ENCODE data around the gene CPXM2.

The CPXM2 gene

DNA sequence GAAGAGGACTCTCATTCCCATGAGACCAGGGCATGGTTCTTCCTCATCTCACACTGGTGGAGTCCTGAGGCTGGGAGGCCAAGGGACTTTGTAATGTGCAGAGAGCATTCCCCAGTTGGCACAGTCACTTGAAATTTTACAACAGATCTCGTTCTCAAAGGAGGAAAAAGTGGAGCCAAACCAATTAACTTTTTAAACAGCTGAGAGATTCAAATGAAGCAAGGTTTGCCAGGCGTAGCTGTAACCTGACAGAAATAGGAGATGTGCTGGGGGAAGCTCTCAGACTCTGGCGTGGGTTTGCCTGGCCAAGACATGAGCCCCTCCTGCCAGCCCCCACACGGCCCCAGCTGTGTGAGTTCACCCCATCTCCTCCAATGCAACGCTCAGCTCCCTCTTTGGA is 12.0 kb upstream of the CPXM2 start:
- DNase-seq = no peak

DNA sequence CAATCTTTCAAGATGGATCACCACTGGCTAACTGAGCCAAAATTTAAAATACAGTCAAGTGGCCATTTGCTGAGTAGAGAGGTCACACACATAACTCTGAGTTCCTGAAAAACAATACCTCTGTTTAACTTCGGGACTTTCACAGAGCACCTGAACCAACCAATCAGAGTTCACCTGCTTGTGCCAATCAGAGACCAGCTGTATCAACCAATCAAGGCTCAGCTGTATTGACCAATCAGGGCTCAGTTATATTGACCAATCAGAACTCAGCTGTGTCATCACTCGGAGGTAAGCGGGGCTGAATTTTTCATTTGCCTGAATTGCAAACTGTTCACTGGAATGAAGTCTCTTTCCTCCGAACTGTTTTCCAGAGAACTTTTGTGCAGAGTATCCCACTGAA is 10.0 kb upstream of the CPXM2 start:
- DNase-seq = no peak

DNA sequence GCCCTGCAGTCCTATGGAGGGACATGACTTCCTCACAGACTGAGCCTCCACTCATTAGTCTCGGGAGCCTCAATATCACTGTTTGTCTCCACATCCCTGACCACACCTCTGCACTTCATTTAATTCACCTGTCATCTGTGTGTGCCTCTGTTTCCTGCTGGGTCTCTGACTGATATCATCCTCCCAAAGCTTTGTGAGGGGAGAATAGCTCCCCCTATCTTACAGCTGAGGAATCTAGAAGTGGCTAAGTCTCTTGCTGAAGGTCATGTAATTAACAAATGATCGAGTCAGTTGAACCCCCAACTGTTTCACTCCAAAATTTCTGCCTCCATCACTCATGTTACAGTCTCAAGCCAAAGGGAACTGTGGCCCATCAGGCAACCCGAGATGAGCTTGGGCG is 5.5 kb upstream of the CPXM2 start:
- DNase-seq = peak in 1 of 2 experiments; percentile 1

DNA sequence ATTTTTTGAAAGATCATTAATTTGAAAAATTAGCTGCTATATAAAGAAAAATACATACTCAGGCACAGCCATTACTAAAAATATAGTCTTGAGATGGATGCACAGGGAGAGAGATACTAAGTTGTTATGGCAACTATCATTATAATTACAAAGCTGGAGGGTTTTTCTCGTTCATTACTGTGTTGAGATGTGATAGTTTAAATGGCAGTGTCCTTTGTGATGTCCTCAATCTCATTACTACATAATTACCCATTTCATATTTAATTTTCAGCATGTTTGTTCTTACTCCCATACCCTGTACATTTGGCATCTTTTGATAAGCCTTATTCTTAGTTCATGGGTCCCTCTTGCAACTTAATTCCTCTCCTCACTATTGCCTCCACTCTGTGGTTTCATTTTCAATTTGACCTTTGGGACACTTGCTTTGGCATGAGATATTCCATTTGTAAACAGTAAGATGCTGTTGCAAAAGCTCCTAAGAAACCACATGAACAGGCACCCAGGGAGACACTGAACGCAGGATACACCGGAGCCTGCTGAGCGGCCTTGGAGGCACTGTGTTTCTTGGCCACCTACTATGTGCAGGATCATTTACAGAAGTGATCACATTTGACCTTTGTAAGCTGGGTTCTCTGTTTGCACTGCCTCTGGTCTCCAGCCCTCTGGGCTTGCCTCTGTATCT is 4.8 kb upstream of the CPXM2 start:
- DNase-seq = no peak

DNA sequence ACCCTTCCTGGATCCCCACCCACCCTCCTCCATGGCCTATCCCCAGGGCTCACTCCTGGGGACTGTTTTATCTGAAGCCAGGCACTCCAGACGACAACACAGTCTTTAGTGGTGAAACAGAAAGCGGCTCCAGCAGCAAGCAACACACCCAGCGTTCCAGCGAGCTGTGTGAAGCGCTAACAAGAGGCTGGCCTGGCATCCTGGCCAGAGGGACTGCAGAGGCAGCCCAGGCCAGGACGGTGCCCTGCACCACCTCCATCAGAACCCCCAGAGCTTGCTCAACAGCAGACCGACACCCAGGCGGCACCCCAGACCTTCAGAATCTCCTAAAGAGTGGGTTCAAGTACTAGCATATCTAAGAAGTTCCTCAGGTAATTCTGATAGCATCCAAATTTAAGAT is 2.0 kb upstream of the CPXM2 start:
- DNase-seq = no peak

DNA sequence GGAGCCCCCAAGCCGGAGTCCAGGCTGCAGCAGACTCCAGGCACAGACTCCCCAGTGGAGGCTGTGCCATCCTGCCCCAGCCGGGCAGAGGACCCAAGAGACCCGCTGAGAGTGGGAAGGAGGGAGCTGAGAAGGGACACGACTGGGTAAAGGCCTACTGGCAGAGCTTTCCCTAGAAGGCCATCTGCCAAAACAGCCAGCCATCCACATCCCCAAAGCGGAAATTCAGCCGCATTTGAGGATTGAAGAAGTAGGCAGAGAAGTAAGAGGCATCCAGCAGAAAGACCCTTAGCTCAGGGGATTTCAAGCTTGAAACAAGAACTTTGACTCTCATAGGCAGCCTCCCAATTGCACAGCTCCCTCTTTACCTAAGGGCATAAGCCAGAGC is 857 bp downstream of the CPXM2 start:
- no peak for DNase-seq

DNA sequence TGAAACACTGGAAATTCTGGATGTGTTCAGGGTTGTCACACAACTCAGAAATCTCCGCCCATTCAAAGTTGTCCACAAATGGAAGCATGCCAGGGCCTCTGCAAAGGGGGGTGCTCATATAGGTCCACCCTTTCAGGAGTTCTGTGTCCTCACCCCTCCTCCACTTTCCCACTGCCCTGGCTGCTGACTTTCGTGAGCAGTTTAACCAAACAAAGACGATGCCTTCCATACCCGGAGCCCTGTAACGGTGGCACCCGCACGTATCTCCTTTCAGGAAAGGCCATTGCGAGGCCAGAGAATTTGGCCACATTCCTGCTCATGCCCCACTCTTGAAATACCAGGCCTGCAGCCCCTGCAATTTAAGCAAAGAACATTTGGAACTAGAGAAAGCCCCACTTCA is 1.4 kb downstream of the CPXM2 start:
- no peak for DNase-seq

DNA sequence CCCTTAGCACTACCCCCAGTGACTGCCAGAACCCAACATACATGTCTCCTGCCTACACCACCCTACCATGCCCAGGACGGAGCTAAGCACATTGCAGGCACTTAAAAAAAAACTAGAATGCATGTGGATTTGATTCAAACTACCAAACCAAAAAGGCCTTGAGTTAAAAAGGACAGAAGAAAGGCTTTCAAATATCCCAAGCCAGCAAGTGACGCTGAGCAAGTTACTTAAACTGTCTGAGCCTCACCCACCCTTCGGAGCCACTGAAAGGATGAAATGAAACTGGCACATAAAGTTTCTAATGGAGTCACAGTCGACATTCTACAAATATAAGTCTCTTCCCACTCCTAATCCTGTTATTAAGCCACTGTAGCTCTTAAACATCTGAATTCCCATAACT is 1.8 kb downstream of the CPXM2 start:
- no peak for DNase-seq

DNA sequence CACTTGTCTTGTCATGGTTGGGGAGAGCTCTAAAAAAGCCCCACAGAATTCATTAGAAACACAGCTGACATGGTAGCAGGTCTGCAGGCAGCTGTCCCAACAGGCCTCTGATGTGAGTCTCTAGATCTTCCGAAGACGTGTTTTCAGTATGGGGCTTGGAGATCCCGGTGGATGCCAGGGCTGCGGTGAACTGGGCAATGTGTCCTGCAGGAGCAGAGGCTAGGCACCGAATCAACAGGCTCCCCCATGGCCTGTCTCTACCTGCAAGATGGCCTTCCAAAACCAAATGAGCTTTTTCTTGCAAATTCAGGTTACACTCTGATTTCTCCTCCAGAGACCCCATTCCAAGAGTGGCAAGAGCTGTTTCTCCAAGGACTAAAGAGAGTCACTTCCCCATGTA is 2.9 kb downstream of the CPXM2 start:
- no peak for DNase-seq

DNA sequence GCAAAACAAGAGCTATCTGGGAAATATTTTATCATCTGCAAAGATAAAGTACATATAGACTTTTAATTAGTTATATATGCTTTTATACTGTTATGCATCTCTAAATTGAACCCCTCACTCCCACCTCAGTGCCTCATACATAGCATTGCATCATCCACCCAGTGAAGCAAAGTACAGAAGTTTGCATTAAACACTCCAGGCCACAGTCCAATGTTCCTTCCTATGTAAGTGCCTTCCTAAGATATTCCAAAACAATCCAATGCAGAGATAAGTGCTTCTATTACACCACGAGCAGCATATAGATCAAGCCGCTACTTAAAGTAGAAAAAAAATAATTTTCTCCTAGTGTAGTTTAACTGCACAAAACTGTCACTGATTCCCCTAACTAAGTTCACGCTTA is 3.4 kb downstream of the CPXM2 start:
- DNase-seq = no peak

DNA sequence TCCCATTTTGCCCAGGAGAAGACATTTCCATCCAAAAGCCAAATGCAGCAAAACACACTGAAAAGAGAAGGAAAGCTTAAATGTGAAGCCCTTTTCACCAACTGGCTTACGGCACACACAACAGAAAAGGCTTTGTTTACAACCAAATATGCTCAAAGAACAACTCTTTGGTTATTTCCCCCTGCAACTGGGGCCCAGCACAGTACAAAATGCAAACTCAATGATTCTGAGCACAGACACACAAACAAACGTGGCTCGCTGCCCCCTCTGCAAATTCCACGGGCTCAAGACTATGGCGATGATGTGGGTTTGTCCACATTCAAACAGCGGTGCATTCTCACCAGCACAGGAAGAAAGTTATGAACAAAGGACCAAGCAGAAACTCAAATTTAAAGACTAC is 5.3 kb downstream of the CPXM2 start:
- no peak for DNase-seq

DNA sequence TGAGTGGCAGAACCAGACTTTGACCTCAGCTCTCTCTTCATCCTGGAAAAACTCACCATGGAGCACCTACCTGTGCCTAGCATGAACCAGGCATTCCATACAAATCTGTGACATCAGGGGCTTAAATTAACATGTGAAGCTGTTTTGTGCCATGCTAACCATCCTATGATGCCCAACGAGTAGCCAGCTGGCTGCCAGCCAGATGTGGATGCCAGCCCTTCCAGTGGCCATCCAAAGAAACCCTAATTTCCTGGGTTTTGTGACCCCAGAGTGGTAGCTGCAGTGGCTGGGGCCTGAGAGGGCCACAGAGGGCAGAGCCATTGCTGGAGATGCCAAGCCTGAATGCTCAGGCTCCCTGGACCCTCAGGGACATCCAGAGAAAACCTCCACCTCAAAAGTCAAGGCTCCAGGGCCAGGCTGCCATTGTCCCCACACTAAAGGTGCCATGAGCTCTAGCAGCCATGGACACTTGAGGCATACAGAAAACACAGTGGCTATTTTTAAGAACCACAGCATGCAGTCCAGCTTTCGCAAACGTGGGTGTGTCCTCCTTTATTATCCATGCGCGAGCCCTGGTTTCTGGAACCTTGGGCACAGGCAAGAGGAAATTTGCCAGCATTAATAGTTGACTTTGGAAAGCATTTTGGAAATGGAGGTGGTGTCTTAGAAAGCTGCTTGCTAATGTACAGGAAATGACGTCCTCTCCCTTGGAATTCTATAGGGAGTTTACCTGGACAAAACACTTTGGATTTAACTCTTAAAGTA is 6.0 kb downstream of the CPXM2 start:
- DNase-seq = no peak

DNA sequence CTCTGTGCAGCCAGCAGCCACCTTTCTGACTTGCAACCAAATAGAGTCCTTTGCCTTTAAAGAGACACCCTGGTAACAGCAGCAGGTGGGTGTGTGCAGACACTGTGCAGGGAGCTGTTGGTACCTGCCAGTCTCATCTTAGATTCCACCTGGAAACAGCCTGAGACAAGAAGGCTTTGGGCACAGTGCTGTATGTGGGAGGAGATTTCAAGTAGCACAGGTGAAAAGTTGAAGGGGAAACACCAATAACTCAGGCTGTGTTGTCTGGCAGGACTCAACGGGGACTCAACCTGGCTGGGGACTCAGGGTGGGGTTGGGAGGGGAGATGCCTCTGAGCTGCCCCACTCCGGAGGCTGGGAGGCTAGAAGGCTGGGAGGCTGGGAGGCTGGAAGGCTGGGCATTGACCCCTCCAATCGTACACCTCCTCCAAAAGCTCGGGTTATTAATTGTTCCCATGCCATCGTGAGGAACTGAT is 6.7 kb downstream of the CPXM2 start:
- no peak for DNase-seq

DNA sequence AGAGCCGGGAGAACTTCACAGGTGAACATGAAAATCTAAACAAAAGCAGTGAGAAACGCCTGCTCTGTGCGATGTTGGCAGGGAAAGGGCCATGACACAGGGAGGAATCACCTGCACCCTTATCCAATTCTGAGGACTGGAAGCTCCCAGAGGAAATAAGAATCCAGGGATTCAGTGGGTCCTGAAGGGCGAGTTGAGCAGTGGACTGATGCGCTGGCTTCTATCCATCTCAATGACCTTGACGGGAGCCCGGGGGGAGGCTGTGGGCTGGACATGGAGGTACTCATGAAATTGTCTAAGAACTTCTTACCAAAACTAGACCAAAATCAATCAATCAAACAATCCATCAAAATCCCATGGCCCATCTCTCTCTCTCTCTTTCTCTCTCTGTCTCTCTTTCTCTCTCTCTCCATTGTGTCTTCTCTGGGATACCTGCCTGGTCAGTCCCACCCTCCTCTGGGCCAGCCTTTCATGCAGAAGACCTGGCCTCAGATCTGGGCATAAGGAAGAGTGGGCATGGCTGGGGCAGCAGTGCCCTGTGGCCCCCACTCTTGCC is 7.2 kb downstream of the CPXM2 start:
- DNase-seq = no peak

DNA sequence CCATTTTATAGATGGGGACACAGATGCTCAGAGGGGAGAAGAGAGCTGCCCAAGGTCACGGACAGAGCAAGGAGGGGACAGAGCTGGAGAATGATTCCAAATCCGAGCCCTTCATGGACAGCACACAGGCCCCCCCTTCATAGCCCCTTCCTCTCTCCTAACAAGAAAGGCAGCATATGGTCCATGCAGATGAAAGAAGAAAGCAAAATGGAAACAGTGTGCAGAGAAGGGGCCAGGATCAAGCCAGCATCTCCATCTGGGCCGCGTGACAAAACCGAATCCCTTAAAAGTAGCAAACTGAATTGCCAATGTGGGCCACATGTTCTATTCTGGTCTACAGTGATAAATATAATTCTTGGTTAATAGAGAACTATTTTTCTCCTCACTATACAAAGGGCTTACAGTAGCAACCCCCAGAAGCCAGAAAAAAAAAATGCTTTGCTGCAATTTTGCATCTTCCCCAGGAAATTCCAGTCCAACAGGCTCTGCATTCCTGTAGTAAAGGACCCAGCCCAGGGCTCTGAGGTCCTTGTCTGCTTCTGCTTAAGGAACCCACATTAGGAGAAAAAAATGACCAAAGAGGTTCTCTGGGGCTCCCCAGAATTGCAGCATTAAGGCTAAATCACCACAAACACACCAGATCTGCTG is 7.8 kb downstream of the CPXM2 start:
- DNase-seq = no peak

DNA sequence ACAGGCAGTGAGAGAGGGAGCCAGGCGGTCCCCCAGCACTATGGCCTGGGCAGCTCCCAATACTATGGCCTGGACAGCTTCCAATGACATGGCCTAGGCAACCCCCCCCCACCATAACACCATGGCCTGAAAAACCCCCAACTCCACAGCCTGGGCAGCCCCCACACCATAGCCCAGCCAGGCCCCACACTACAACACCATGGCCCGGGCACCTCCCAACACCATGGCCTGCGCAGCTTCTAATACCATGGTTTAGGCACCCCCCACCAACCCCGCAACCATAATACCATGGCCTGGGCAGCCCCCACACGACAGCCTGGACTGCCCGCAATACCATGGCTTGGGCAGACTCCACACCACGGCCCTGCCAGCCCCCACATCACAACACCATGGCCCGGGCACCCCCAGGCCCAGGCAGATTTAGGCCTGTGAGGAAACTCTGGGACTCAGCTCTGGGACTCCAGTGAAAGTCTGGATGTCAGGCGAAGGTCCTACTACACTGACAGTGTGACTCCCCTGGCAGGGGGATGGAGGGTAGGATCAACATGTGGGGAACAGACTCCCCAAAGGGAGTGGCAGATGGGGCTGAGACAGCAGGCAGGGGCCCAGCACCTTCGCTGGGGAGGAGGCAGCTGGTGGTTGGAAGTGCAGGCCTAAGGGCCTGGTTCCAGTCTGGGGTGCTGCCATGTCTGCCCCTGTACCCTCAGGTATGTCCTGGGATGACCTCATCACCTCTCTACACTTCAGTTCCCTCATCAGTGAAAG is 8.7 kb downstream of the CPXM2 start:
- no peak for DNase-seq

DNA sequence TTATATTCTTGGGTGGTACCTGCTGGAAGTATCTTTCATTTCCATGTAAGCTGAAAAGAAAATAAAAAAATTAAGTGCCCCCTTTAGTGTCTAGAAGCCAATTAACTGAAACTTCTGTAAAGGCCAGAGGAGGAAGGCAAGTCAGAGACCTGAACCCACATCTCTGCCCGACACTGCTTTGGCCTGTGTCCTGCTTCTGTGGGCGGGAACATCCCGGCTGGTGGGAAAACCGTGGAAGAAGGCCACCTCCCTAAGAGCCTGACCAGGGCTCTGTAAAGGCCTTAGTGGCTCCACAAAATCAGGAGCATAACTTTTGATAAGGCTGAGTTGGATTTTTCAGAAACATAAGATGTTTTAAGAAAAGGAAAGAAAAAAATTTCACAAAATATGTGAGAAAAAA is 9.4 kb downstream of the CPXM2 start:
- no peak for DNase-seq

DNA sequence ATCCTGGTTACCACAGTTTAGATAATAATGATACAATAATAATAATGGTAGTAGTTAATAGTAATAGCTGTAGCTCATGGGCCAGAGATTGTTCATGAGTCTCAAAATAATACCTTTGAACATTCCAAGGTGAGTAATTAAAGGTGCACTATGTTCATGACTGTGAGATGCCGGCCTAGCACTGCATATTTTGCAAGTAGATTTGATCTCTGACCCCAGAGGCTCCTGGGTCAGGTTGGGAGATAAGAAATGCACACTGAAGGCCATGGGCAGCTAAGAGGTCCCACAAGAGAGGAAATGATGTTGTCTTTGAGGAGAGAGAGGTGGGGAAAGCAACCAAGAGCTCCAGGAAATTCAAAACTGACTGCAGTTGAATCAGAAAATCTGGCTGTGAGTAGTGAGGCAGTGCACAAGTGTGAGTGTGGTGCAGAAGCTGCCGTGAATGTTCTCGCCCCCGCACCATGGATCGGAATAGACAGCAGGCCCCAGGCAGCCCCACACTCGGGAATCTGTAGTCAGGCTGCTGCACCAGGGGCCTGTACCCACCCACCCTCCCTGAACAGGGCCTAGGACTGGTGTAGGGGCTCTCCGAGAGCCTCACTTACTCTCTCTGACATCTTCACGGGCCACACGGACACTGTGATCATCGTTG is 11.9 kb downstream of the CPXM2 start:
- peak in 1 of 2 experiments; percentile 25 for DNase-seq

DNA sequence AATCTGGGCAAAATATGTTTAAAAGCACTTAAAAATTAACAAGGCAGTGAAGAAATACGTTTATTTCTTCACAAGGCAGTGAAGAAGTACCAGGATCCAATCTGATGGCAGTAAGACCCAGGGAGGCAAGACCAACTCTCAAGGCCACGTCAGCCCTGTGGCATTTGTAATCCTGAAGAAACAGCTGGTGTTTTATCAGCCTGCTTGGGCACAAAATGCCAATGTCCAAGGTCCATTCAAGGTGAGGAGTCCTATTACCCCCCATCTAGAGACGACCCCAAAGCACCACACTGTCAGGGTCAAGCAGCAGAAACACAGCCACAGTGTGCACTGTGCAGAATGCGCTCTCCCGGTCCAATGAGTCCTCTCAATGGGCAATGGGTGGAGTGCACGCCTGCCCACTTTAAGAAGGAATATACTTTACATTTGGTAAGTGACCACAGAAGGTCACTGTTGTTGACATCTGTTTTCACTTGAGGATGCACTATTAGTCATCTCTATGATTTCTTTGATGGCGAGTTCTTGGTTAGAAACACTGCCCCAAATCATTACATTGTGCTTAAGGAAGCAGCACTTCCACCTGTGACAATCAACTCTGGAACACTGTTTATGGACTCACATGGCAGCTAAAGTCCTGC is 12.8 kb downstream of the CPXM2 start:
- no peak for DNase-seq

DNA sequence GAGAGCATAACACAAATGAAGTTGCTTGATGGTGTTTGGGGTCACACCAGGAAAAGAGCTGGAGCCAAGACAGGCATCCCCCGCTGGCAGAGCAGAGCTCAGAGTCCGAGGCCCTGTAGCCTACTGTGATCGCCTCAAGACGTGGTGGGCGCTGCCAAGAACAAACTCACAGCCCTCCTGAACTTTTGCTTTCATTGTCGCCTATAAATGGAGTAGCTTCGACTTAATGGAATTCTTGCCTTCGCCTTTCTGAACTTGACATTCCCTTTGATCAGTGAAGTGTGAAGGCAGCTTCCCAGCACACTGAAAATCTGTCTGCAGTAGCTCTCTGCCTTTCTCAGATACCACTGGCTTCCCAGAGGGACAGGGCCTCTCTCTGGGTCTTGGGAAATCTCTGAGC is 21.3 kb downstream of the CPXM2 start:
- no peak for DNase-seq

DNA sequence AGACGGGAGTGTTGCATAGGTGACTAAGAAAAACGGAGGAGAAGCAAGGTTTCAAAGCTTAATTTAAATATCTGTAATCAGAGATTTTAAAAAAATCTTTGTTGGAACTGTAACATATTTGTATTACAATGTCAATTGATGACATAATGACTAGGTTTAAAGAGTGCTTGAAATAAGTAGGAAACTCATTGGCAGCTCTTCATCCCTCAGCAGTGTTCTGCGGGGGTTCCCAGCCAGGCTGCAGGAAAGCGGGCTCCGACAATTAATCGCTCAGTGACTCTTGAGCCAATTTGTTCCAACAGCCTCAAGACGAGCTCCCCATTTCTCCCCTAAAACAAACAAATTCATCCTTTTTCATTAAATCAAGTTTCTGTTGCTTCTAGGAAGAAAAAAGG is 22.6 kb downstream of the CPXM2 start:
- DNase-seq = no peak

Data from AML-193 (cell line).